GM18520 (cell line): ENCODE measurements around the gene ZNF140.

Source experiments
- ATAC-seq: cut with Tn5 transposase; IDR thresholded peaks from one replicate; pipeline ENCODE4 v1.9.1; 2021; ENCODE audit not compliant: unreplicated experiment

The ZNF140 gene

DNA sequence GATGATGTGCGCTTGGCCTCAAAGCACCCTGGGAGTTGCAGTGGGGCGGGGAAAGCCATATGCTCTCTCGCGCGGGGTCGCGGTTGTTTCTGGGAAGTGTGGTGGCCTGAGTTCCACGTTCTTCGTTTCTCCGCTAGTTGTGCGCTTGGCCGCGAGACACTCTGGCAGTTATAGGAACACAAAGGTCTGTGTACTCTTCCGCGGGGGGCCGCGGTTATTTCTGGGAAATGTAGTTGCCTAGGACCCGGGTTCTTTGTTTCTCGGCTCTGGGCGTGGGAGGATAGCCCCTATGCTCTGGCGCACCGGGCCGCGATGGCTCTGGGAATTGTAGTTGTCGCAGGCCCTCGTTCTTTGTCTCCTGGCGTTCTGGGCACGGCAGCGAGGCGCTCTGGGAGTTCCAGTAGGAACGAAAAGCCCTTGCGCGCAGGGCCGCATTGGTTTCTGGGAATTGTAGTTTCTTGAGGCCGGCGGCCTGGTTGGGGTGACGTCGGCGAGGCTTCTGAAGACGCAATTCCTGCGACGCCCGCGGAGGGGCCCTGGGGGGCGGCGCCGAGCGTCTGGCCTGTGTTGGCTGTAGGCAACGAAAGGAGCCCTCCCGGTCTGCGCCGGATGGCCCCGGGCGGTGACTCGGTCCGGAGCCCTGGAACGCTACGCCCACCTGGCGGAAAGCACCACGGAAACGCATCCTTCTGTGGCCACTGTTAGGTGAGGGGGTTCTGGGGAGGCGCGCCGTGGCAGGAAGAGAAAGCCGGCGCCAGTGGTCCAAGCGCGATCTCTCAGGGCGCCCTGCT lies at the start of gene ZNF140:
Gene ZNF140, plus strand, starts transcription at position 556 of the 791 bp plus-strand sequence. CDS start 398 bp downstream, outside the sequence.
- ATAC-seq, result peak; percentile 62

DNA sequence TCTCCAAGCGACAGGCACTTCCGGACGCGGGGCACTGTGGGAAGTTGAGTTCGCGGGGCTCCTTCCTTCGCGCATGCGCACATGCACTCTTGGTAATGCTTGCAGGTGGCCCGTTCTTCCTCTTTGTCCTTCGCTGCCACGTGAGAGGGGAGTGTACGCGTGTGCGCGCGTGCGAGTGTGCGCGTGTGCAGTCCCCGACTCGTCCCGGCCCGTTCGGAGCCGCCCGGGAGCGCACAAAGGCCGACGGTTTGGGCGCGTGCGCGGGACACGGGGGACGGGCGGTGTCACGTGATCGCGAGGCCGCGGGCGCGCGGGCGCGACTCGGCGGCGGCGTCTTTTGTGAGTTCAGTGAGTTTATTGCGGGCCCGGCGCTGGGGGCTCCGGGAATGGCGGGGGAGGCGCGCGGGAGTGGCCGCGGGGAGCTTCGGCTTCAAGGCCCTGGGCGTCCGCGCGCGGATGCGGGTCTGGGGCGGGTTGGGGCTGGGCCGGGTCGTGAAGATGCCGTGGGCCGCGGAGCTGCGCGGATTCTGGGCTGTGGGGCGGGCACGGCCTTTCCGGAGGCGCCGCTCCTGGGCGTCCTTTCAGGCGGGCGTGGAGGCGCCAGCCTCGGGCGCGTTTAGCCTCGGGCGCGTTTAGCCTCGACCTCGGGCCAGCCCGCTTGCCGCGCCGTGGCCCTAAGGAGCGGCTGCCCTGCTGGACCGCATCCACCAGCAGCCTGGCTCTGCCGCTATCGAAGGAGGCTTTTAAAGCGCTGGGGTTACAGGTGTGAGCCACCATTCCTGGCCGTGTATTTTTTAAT lies 43.3 kb upstream of the ZNF140 start, which contains the start of gene ZNF84:
Gene ZNF84, plus strand, starts transcription at position 303 of the 799 bp plus-strand sequence. CDS start 3,959 bp downstream, outside the sequence.
- ATAC-seq, result peak; percentile 93

DNA sequence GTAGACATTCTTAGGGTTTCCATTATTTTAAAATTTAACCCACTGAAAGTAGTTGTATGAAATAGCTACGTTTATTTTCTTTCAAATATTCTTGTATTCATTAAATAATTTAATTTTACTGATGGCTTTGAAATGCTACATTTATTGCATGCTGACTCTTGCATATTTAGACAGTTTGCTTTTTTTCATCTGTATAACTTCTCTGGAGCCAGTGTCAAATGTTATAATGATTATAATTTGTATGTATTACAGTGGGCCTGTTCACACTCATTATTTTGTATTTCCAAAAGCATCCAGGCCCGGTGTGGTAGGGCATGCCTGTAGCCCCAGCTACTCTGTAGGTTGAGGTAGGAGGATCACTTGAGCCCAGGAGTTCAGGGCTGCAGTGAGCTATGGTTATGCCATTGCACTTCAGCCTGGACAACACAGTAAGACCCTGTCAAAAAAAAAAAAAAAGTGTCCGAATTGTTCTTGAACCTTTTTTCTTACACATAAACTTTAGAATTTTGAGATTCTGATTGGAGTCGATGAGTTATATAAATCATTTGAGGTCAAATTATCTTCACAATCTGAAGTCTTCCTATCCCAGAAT lies 42.5 kb upstream of the ZNF140 start:
- ATAC-seq, result no peak

DNA sequence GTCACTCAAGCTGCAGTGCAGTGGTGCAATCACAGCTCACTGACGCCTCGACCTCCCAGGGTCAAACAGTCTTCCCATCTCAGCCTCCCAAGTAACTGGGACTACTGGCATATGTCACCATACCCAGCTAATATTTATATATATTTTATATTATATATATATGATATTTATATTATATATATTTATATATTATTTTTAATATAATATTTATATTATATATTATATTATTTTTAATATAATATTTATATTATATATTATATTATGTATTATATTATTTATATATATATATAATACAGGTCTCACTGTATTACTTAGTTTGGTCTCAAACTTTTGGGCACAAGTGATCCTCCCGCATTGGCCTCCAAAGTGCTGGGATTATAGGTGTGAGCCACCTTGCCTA lies 34.0 kb upstream of the ZNF140 start:
- no peak for ATAC-seq

DNA sequence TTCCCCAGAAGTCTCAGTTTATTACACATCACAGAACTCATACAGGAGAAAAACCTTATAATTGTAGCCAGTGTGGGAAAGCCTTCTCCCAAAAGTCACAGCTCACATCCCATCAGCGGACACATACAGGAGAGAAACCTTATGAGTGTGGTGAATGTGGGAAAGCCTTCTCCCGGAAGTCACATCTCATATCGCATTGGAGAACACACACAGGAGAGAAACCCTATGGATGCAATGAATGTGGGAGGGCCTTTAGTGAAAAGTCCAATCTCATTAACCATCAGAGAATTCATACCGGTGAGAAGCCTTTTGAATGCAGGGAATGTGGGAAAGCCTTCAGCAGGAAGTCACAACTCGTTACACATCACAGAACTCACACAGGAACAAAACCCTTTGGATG lies 23.3 kb upstream of the ZNF140 start:
- no peak for ATAC-seq

DNA sequence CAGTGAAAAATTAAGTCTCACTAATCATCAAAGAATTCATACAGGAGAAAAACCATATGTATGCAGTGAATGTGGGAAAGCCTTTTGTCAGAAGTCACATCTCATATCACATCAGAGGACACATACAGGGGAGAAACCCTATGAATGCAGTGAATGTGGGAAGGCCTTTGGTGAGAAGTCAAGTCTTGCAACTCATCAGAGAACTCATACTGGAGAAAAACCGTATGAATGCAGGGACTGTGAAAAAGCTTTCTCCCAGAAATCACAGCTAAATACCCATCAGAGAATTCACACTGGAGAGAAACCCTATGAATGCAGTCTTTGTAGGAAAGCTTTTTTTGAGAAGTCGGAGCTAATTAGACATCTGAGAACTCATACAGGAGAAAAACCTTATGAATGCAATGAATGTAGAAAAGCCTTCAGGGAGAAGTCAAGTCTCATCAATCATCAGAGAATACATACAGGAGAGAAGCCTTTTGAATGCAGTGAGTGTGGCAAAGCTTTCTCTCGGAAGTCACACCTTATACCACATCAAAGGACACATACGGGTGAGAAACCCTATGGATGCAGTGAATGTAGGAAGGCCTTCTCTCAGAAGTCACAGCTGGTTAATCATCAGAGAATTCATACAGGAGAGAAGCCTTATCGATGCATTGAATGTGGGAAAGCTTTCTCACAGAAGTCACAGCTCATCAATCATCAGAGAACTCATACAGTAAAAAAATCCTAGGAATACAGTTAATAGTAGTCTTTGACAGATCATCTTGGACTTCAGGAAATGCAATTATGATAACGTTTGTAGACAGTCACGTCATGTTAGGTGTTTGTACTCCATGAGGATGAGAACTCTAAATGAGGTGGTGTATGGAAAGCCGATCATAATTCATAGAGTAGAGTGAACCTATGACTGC lies 22.3 kb upstream of the ZNF140 start:
- ATAC-seq, result no peak

DNA sequence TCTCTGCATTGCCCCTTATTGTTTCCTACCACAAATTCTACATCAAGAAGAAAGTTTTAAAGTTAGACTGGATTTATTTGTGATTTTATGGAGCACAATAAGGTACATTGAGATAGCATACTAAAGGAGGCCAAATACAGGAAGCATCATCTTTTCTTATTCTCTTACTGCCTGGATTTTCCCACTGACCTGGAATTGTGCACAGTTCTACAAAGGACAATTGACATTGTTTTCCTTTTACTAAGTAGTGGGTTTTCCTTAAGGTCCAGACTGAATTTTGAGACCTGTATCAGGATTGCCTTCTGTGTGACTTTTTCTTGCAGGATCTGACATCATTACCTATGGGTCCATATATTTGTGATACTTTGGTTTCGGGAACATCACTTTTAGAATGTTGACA lies 18.8 kb upstream of the ZNF140 start:
- ATAC-seq, result no peak

DNA sequence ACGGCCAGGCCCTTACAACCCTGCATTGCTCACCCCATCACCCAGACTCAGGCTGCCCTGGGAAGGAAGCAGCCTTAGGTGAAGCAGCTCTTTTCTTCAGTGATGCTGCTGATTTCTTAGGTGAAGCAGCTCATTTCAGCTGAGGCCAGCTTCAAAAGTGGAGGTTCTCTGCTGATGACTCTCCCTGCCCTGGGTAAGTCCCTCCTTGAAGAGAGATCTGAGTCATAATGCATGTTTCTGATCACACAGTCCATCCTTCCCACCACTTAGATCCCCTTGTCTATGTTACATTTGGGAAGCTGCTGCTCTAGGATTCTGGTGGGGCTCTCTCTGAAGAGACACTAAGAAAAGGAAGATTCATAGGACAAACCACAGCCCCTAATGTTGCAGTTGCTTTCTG lies 17.2 kb upstream of the ZNF140 start:
- no peak for ATAC-seq

DNA sequence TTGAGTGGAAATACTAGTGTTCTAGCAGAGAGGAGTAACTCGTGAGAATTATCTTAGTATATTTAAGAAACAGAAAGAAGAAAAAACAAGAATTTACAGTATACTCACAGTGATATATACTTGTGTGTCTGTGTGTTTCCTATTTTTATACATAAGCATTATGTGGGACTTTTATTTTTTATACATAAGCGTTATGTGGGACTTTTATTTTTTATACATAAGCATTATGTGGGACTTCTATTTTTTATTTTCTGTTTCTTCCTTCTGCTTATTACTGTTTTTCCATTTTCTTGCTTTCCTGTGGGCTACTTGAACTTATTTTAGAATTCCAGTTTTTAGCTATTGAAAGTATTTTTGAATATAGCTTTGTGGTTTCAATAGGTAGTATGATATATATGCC lies 6.9 kb upstream of the ZNF140 start:
- no peak for ATAC-seq

DNA sequence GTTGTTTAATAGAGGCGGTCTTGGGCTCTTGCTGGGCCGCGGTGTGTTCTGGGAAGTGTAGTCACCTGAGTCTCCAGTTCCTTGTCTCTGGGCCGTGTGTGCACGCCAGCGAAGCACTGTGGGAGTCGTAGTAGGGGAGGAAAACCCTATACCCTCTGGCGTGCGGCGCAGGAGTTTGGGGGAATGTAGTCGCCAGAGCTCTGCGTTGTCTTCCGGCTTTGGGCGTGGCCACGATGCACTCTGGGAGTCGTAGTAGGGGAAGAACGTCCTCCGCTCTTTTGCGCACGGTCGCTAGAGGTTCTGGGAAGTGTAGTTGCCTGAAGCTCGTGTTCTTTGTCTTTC lies 726 bp upstream of the ZNF140 start:
- peak; percentile 72 for ATAC-seq

DNA sequence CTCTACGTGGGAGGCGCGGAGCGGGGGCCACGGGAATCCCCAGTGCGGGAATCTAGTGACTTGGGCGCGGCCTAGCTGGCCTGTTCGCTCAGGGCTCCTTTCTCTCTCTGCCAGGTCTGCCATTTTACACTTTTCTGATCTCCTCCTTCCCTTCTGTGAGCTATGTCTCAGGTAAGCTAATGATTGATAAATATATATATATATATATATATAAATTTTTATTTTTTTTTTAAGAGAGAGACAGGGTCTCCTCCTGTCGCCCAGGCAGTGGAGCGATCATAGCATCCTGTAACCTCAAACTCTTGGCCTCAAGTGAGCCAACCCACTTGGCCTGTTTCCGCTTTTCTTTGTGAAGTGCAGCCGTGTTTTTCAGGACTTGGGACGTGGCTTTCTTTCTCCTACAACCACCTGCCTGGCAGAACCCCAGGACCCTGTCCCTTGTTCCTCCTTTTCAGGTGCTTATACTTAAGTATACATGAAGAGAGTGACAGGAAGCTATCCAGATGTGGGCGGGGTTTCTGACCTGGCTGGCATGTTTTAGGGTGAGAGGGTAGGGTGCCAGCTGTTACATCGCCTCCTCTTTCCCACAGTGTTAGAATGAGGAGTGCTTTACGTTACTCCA lies 547 bp downstream of the ZNF140 start:
- no peak for ATAC-seq

DNA sequence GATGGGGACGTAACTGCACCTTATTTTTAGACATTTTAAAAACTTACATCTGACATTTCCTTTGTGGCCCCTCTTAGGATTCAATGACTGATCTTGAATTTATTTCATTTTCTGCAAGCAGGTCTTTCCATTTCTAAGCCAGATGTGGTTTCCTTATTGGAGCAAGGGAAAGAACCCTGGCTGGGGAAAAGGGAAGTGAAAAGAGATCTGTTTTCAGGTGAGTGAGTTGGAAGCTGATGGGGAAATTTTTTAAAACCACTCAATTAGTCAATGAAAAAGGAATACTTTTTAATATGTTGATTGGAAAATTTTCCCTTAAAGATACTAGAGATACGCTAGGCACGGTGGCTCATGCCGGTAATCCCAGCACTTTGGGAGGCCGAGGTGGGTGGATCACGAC lies 2.6 kb downstream of the ZNF140 start:
- ATAC-seq, result no peak

DNA sequence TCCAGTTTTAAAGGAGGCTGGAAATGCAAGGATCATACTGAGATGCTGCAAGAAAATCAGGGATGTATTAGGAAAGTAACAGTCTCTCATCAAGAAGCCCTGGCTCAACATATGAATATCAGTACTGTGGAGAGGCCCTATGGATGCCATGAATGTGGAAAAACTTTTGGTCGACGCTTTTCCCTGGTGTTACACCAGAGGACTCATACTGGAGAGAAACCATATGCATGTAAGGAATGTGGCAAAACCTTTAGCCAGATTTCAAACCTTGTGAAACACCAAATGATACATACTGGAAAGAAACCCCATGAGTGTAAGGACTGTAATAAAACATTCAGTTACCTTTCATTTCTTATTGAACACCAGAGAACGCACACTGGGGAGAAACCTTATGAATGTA lies 24.9 kb downstream of the ZNF140 start:
- no peak for ATAC-seq

DNA sequence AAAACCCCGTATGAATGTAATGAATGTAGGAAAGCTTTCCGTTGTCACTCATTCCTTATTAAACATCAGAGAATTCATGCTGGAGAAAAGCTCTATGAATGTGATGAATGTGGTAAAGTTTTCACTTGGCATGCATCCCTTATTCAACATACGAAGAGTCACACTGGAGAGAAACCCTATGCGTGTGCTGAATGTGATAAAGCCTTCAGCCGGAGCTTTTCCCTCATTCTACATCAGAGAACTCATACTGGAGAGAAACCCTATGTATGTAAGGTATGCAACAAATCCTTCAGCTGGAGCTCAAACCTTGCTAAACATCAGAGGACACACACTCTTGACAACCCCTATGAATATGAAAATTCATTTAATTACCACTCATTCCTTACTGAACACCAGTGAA lies 25.5 kb downstream of the ZNF140 start:
- no peak for ATAC-seq

DNA sequence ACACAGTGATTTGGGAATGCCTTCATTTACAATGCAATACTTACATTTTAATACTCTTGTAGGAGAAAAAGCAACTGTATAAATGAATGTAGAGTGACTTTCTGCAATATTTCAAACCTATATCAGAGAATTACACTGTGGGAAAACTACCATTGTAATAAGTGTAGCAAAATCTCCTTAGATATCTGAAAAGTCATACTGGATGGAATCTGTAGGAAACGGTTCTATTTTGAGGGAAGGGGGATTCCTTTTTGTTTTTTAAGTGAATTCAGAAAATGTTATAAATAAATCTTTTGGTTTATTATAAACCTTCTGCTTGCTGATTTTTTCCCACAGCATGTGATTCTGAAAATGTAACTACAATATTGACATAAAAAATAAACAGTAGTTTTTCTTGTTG lies 26.4 kb downstream of the ZNF140 start:
- ATAC-seq, result no peak

DNA sequence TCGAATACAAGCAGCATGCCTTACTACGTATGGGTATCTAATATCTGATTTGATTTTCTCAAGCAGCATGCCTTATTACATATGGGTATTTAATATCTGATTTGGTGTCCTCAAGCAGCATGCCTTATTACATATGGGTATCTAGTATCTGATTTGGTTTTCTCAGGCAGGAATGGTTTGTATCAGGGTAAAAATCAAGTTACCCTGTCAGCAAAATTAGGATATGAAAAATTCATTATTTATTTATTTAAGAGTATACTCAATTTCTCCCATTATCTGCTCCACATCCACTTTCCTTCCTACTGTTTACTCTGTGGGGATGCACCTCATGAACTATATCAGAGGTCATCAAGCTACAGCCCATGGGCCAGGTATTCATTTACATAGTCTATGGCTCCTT lies 27.4 kb downstream of the ZNF140 start:
- ATAC-seq, result no peak

DNA sequence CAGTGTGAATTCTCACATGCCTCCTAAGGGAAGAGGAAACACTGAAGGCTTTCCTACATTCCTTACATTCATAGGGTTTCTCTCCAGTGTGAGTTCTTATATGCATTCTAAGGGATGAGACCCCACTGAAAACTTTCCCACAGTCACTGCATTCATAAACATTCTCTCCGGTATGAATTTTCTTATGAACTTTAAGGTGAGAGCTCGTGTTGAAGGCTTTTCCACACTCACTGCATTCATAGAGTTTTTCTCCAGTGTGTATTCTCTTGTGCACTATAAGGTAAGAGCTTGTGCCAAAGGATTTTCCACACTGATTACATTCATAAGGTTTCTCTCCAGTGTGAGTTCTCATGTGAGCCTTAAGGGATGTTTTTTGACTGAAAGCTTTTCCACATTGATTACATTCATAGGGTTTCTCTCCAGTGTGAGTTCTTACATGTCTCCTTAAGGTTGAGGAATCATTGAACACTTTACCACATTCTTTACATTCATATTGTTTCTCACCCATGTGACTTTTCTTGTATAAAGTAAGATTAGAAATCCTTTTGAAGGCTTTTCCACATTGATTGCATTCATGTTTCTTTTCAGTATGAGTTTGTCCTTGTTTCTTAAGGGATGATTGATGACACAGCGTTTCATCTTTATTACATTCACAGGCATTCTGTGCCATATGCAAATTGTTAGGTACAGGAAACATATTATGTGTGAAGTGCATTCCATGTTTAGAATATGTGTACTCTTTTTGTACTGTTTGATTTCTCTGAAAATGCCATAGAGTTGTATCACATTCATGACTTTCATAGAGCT lies 39.9 kb downstream of the ZNF140 start:
- ATAC-seq, result no peak

DNA sequence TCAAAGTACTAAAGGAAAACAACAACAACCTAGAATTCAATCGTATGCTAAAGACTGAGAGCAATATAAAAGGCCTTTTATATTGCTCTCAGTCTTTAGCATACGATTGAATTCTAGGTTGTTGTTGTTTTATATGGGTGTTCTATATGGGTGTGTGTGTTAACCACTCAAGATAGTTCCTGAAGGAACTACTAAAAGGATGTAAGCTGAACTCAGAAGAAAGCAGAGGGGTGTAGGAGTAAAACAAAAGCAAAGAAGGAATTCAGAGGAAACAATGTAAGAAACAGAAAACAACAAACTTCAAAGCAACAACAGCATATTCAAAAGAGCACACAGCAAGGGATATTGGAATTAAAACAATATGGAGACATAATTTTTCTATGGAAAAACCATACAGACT lies 44.0 kb downstream of the ZNF140 start:
- no peak for ATAC-seq

DNA sequence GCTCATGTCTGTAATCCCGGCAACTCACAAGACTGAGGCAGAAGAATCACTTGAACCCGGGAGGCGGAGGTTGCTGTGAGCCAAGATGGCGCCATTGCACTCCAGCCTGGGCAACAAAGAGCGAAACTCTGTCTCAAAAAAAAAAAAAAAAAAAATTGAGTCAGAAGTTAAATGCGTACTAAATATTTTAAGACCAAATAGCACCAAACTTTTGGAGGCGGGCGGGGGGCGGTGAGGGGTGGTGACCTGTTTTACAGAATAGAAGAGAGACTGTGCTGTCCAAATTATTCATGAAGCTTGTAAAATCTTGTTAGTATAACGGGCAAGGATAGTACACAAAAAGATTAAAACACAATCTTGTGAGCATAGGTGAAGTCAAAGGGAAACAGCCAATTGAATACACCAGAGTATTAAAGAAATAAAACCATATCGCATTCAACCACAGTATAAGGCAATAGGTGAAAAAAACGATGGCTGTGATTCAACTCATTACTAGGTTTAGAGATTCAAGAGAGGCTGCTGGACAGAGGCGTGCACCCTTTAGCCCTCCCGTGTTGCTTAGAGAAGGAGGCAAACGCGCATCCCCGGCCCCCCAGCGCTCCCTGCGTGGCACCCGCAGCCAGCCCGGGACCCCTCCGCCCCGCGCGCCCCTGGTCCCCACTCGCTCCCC lies 48.8 kb downstream of the ZNF140 start:
- no peak for ATAC-seq
